Fibroblast of the aortic adventitia (primary cell): ENCODE data around the gene SEC23B. TPM values are rescaled to one million over a fixed set of nuclear protein-coding genes. Genes with fewer than 3 reads are reported as not detected.

Experiments
- DNase-seq: peaks from one replicate; pipeline ENCODE4 v3.0.0-alpha.2; 2010; ENCODE audit warnings: low read depth
- H3K4me3 ChIP-seq: 2 replicates; pipeline ENCODE4 v1.5.1; 2011; ENCODE audit warnings: low read depth, mild to moderate bottlenecking, control low read depth, low read length, moderate library complexity
- total RNA-seq: library from RNA; depleted of rRNA; stranded (reverse); fragments of >200 nt; gene quantifications from 2 replicates; pipeline ENCODE4 v1.2.3, GENCODE V29; 2012; ENCODE audit warnings: low replicate concordance
- TF ChIP-seq, protein P1 (sequence below): IDR thresholded peaks from 2 replicates; pipeline ENCODE4 v1.5.1; 2011; ENCODE audit warnings: mild to moderate bottlenecking, low read length, control low read depth, inconsistent platforms; ENCODE audit not compliant: insufficient read depth

Gene SEC23B
- total RNA-seq, 1 donor: 45.6 TPM

DNA sequence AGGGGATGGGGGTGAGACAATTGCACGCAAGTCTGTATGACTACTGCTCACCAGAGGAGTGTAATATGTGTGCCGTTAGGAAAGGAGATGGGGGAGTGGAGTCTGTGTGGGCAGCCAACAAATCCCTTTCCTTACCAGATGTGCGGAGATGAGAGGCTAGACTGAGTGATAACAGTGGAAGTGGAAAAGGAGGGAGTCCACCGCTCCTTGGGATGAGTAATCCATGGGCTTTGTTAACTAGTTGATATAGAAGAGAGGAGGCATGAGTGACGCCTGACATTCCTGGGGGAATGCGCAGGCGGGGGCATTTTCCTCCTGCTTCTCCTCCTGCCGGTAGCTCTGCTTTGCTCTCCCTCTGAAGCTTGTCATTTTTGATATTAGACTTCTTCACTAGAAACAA, 46.0 kb downstream of the SEC23B start:
- TF ChIP-seq, protein P1, sequence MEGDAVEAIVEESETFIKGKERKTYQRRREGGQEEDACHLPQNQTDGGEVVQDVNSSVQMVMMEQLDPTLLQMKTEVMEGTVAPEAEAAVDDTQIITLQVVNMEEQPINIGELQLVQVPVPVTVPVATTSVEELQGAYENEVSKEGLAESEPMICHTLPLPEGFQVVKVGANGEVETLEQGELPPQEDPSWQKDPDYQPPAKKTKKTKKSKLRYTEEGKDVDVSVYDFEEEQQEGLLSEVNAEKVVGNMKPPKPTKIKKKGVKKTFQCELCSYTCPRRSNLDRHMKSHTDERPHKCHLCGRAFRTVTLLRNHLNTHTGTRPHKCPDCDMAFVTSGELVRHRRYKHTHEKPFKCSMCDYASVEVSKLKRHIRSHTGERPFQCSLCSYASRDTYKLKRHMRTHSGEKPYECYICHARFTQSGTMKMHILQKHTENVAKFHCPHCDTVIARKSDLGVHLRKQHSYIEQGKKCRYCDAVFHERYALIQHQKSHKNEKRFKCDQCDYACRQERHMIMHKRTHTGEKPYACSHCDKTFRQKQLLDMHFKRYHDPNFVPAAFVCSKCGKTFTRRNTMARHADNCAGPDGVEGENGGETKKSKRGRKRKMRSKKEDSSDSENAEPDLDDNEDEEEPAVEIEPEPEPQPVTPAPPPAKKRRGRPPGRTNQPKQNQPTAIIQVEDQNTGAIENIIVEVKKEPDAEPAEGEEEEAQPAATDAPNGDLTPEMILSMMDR: no peak
- no peak overlapping the region for H3K4me3 ChIP-seq
- DNase-seq: no peak

DNA sequence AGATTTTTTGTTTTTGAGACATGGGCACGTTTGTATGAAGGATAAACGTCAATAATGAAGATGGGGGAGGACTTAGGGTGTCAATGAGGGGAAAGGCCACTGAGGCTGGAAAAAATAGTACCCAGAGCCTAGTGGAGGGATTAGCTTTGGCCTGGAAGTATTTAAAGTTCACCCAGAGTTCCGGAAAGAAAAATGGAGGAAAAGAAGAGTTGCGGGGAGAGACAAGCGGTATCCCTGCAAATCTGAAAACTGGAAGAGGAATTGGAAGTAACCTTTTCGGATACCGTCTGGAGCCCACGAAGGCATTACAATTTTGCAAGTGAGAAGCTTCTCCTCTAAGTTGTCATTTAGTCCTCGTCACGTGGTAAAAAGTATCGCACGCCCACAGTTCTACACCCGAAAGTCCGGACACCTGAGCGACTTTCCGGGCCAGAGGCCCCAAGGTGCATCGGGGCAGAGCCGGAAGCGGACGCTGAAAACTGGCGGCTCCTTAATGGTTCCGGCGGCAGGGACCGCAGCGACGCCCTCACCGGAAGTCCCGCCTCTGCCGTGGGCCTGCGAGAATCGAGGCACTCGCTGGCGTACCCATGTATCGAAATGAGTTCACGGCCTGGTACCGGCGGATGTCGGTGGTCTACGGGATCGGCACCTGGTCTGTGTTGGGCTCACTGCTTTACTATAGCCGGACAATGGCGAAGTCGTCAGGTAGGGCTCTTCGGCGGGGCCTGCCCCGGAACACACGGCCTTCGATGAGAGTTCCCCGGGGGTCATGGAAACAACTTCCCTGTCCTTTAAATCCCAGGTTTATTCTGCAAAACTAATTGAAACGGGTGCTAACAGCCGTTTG, 59.4 kb downstream of the SEC23B start, which contains the start of gene SMIM26:
TSS of gene SMIM26 (plus strand) at position 541 of the 847 bp plus-strand sequence. CDS start at position 588, 47 bp downstream.
- TF ChIP-seq, protein P1: no peak
- H3K4me3 ChIP-seq: peak within 1 kb of the TSS; percentile 88
- DNase-seq: peak; percentile 86

DNA sequence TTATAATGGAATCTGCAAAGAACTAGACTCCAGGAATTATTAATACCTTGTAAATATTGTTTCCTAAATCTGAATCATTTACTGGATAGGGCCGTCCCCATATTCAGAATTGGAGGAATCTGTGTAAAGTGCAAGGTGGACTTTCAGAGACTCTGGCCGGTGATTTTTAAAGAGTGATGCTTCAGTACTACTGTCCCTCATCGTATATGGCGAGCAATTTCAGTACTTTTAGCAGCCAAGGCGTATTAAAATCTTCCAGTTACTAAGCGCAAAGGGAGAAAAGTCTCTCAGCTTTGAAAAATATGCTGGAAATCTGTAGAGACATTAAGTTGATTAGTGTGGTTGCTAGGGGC, 60.0 kb downstream of the SEC23B start:
- DNase-seq: no peak
- peak overlapping the region; percentile 88 for H3K4me3 ChIP-seq
- TF ChIP-seq, protein P1: no peak

DNA sequence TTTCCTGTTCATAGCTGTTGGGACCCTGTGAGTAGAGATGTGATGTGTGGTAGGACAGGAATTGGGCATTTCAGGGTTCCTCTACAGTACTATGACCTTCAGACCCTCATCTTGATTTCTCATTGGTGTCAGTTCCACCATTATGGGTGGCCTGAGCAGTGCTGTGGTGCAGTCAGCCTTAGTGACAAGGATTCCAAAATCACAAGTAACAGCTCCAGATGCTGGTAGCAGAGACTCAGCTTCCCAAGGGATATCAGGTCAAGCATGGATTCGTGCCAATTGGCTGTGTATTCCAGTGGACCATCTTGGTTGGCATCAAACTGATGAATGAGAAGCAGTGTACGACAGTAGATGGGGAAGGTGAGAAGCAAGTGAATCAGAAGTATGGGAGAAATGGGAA, 63.3 kb downstream of the SEC23B start:
- DNase-seq: no peak
- TF ChIP-seq, protein P1: no peak
- no peak overlapping the region for H3K4me3 ChIP-seq

DNA sequence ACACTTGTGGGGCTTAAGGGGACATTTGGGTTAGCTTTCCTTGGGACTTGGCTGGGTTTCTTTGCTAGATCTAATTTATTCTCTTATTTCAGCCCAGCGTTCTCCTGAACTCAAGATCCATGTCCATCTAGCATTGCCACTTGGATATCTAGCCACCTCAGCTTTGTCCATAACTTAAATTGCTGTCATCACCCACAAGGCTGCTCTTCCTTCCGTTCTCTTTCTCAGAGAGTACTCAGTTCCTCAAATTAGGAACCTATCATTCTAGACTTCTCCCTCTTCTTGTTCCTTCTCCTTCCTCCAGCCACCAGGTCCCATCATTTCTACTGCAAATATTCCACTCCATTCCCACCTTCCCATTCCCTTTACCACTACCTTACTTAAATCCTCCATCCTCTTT, 63.8 kb downstream of the SEC23B start:
- H3K4me3 ChIP-seq: no peak overlapping the region
- DNase-seq: no peak
- TF ChIP-seq, protein P1: no peak

DNA sequence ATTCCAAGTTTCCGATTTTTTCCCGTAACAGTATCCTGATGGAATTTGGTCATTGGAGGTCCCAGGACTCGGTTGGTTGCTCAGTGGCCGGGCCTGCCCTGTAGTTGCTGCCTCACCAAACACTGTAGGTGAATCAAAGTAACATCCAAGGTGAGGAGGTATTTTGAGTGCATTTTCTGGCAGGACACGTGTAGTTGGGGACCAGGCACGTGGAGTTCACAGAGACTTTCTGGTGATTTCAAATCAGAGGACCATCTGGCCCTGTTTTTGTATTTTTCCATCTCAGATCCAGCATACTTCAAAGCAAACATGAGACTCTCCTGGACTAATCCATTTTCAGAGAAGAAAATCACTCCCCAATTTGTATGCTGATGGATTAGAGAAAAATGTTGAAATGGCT, 70.2 kb downstream of the SEC23B start:
- no peak for DNase-seq
- no peak overlapping the region for H3K4me3 ChIP-seq
- TF ChIP-seq, protein P1: no peak

DNA sequence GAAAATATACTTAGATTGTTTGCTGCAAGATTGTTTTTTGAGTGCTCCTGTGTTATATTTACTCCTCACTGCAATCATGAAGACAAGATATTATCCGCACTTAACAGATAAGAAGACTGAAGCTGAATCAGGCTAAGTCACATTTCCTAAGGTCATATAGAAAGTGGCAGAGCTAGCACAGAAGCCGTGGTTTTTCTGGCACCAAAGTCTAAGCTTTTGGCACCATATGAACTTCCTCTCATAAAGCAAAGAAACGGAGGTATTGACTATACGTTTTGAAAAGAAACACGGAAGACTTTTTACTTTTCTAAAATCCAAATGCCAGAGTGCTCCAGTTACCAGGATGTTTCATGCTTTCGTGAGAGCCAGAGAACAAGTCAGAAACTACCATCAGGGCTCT, 70.8 kb downstream of the SEC23B start:
- H3K4me3 ChIP-seq: no peak overlapping the region
- TF ChIP-seq, protein P1: no peak
- DNase-seq: no peak
